ENCODE measurements around the gene DRC7. TPM values are rescaled to one million over a fixed set of nuclear protein-coding genes. Genes with fewer than 3 reads are reported as not detected.

DRC7 gene
- total RNA-seq, 1 experiment from 2014 or later: not detected

DNA sequence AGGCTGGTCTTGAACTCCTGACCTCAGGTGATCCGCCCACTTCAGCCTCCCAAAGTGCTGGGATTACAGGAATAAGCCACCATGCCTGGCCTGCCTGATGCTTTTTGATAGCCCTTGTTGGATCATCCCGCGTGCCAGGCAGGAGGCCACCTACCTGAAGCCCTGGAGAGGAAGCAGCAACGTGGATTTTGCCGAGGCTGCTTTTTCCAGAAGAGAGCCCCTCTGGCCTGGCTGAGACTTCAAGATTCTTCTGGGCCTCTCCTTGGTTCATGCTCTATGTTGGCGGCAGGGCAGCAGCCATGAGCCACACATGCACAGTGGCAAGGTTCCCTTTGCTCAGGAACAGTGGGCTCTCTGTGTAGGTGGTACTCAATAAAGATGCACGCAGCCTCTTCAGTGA lies 52.5 kb downstream of the DRC7 start:
- in situ Hi-C loops (cut with HindIII; ENCODE audit: low pct_unique_long_range_greater_than_20kb, low sequenced_read_pairs) (no loop called here), intact Hi-C loops (cut with micrococcal nuclease; ENCODE audit: unreplicated experiment) (no loop called here)
- no peaks in the 10 kb centered on the region for H3K9me3 ChIP-seq (ENCODE audit: control insufficient read depth, insufficient read depth, low read depth, low read length)
- no peak for DNase-seq (ENCODE audit: low read depth, low spot score)
- no peaks in the 10 kb centered on the region for H3K36me3 ChIP-seq (ENCODE audit: control insufficient read depth, insufficient read depth, low read length)
- no peak for ATAC-seq
- no peaks in the 10 kb centered on the region for H3K27me3 ChIP-seq (ENCODE audit: control insufficient read depth, insufficient read depth, low read length)
- CTCF ChIA-PET: no interaction called here
- no peak overlapping the region for H3K27ac ChIP-seq (ENCODE audit: low read length)
- no peaks in the 10 kb centered on the region for H3K4me1 ChIP-seq (ENCODE audit: control insufficient read depth, insufficient read depth, low read length)
- no TSS peak for BruUV-seq (replicated peaks)
- POLR2A ChIA-PET: no interaction called here
- TF ChIP-seq SIN3A (IDR thresholded peaks at IDR 0.05; ENCODE audit: borderline replicate concordance, insufficient read depth, low read depth, low read length) (no peak), REST (IDR thresholded peaks at IDR 0.05; ENCODE audit: insufficient read depth in 1 of 2, low read depth in 2 of 2, low read length in 1 of 2) (no peak), CTCF (IDR thresholded peaks at IDR 0.05) (no peak), TCF7L2 (IDR thresholded peaks at IDR 0.05; ENCODE audit: low read depth, low read length) (no peak)
- H3K4me3 ChIP-seq (ENCODE audit: low read depth in 2 of 2, low read length in 2 of 2): no peak overlapping the region

DNA sequence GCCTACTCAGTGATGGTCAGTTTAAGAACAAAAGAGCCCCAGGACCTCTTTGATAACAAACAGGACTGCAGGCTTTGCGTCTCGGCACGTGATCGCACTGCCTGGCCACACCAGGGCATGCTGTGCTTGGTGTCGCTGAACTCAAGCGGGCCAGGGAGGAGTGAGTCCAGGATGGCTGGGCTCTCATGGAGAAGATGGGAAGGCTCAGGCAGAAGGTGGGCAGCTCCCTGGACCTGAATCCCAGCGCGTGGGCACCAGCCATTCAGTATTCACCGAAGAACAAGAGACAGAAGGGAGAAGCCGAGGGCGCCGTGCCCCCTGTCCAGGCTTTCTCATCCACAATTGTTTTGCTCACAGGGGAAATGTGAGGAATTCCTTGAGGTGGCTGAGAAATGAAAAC lies 52.9 kb downstream of the DRC7 start:
- BruUV-seq (replicated peaks): no TSS peak
- POLR2A ChIA-PET: no interaction called here
- intact Hi-C loops (cut with micrococcal nuclease; ENCODE audit: unreplicated experiment) (no loop called here), in situ Hi-C loops (cut with HindIII; ENCODE audit: low pct_unique_long_range_greater_than_20kb, low sequenced_read_pairs) (no loop called here)
- Histone ChIP-seq H3K9me3 (ENCODE audit: control insufficient read depth, insufficient read depth, low read depth, low read length) (no peaks in the 10 kb centered on the region), H3K27ac (ENCODE audit: low read length) (no peak overlapping the region), H3K4me1 (ENCODE audit: control insufficient read depth, insufficient read depth, low read length) (no peaks in the 10 kb centered on the region), H3K27me3 (ENCODE audit: control insufficient read depth, insufficient read depth, low read length) (no peaks in the 10 kb centered on the region), H3K4me3 (ENCODE audit: low read depth in 2 of 2, low read length in 2 of 2) (no peak overlapping the region), H3K36me3 (ENCODE audit: control insufficient read depth, insufficient read depth, low read length) (no peaks in the 10 kb centered on the region)
- ATAC-seq (no peak), DNase-seq (ENCODE audit: low read depth, low spot score) (no peak)
- TF ChIP-seq POLR2AphosphoS5 (IDR thresholded peaks at IDR 0.05; ENCODE audit: low read depth, low read length): no peak
- no peak for TF ChIP-seq REST (IDR thresholded peaks at IDR 0.05; ENCODE audit: insufficient read depth in 1 of 2, low read depth in 2 of 2, low read length in 1 of 2)
- no peak for TF ChIP-seq TCF7L2 (IDR thresholded peaks at IDR 0.05; ENCODE audit: low read depth, low read length)
- TF ChIP-seq CTCF (IDR thresholded peaks at IDR 0.05): no peak
- TF ChIP-seq SIN3A (IDR thresholded peaks at IDR 0.05; ENCODE audit: borderline replicate concordance, insufficient read depth, low read depth, low read length): no peak
- CTCF ChIA-PET: no interaction called here
